GM19043 (cell line): ENCODE data around the gene SREBF2.

Source experiments
- ATAC-seq: cut with Tn5 transposase; IDR thresholded peaks from one replicate; pipeline ENCODE4 v1.9.1; 2021; ENCODE audit warnings: low read depth; ENCODE audit not compliant: unreplicated experiment

SREBF2 gene

GRCh38 chr22:41906822-41907221 is 73.9 kb downstream of the SREBF2 start:
- ATAC-seq = no peak

GRCh38 chr22:41907436-41908401 is 74.8 kb downstream of the SREBF2 start:
- no peak for ATAC-seq

GRCh38 chr22:41908411-41909309 is 75.8 kb downstream of the SREBF2 start:
- ATAC-seq = no peak

GRCh38 chr22:41909310-41910049 is 76.6 kb downstream of the SREBF2 start:
- ATAC-seq = no peak

GRCh38 chr22:41910050-41911000 is 77.4 kb downstream of the SREBF2 start:
- no peak for ATAC-seq

- no peak for ATAC-seq
Measured at GRCh38 chr22:41911001-41911611, 78.2 kb downstream of the SREBF2 start.

GRCh38 chr22:41912338-41913039 is 79.6 kb downstream of the SREBF2 start:
- ATAC-seq = no peak

- no peak for ATAC-seq
Measured at GRCh38 chr22:41913040-41913719, 80.3 kb downstream of the SREBF2 start.

- no peak for ATAC-seq
Measured at GRCh38 chr22:41913842-41914534, 81.1 kb downstream of the SREBF2 start.

- no peak for ATAC-seq
Measured at GRCh38 chr22:41914611-41915034, 81.7 kb downstream of the SREBF2 start.

- no peak for ATAC-seq
Measured at GRCh38 chr22:41915035-41915785, 82.3 kb downstream of the SREBF2 start, which contains the start of gene SHISA8. TSS of gene SHISA8 (minus strand) at chr22:41915074. CDS start at chr22:41914667, 407 bp downstream.

- no peak for ATAC-seq
Measured at GRCh38 chr22:41915786-41916493, 83.0 kb downstream of the SREBF2 start.

GRCh38 chr22:41916745-41917358 is 83.9 kb downstream of the SREBF2 start:
- ATAC-seq = no peak

- ATAC-seq = no peak
Measured at GRCh38 chr22:41917375-41917902, 84.5 kb downstream of the SREBF2 start.
